H1 (cell line): ENCODE results near the gene BGN.

Source experiments
- CEBPB ChIP-seq: IDR thresholded peaks from 2 replicates; pipeline ENCODE4 v1.6.1; 2012; ENCODE audit warnings: low read depth, low read length
- CHD2 ChIP-seq: IDR thresholded peaks from 2 replicates; pipeline ENCODE4 v1.6.1; 2012; ENCODE audit warnings: low read length, improper control_type of control experiment
- CTCF ChIP-seq, 3 experiments: IDR thresholded peaks; 1 replicate in 2 of 3; 2 replicates in 1 of 3; pipeline versions ENCODE4 v1.5.1 to v1.6.1; 2011; ENCODE audit warnings: low read length in 3 of 3, mild to moderate bottlenecking in 3 of 3, inconsistent platforms in 2 of 3, low read depth in 1 of 3, moderate library complexity in 1 of 3; ENCODE audit not compliant: insufficient read depth in 1 of 3; ENCODE audit errors: control extremely low read depth in 1 of 3
- GABPA ChIP-seq: IDR thresholded peaks from 2 replicates; pipeline ENCODE4 v1.6.1; 2011; ENCODE audit warnings: mild to moderate bottlenecking, low read length, moderate library complexity, borderline replicate concordance; ENCODE audit not compliant: insufficient read depth
- JUND ChIP-seq: IDR thresholded peaks from 2 replicates; pipeline ENCODE4 v1.6.1; 2011; ENCODE audit warnings: mild to moderate bottlenecking, improper control_type of control experiment, low read length
- NRF1 ChIP-seq: IDR thresholded peaks from 2 replicates; pipeline ENCODE4 v1.6.1; 2011; ENCODE audit warnings: mild to moderate bottlenecking, low read depth, low read length, improper control_type of control experiment
- POLR2A ChIP-seq, 2 experiments: IDR thresholded peaks; 1 replicate in 1 of 2; 2 replicates in 1 of 2; pipeline ENCODE4 v1.6.1; 2011; ENCODE audit warnings: low read depth in 2 of 2, low read length in 2 of 2, mild to moderate bottlenecking in 2 of 2; ENCODE audit errors: control extremely low read depth in 1 of 2
- POLR2AphosphoS5 ChIP-seq: IDR thresholded peaks from 2 replicates; pipeline ENCODE4 v1.6.1; 2011; ENCODE audit warnings: low read depth, low read length
- RFX5 ChIP-seq: IDR thresholded peaks from 2 replicates; pipeline ENCODE4 v1.6.1; 2011; ENCODE audit warnings: low read depth, low read length, improper control_type of control experiment, borderline replicate concordance
- SIN3A ChIP-seq, 2 experiments: IDR thresholded peaks in 1 of 2; conservative IDR thresholded peaks in 1 of 2; 2 replicates each; pipeline ENCODE4 v1.6.1; 2011 to 2012; ENCODE audit warnings: low read length in 2 of 2, improper control_type of control experiment in 1 of 2, low read depth in 1 of 2, mild to moderate bottlenecking in 1 of 2
- SP1 ChIP-seq: IDR thresholded peaks from 2 replicates; pipeline ENCODE4 v1.6.1; 2011; ENCODE audit warnings: low read depth, low read length

- no peak for TF ChIP-seq NRF1
- TF ChIP-seq CTCF (IDR thresholded peaks at IDR 0.05; ENCODE audit: control extremely low read depth in 1 of 3, insufficient read depth in 1 of 3, low read depth in 1 of 3, low read length in 3 of 3): no peak
- no peak for TF ChIP-seq RFX5
- no peak for TF ChIP-seq JUND
- no peak for TF ChIP-seq POLR2A (IDR thresholded peaks at IDR 0.05; ENCODE audit: control extremely low read depth in 1 of 2, low read depth in 2 of 2, low read length in 2 of 2)
- TF ChIP-seq CHD2: no peak
- no peak for TF ChIP-seq SP1
- TF ChIP-seq GABPA: no peak
- no peak for TF ChIP-seq CEBPB
- no peak for TF ChIP-seq SIN3A (conservative IDR thresholded peaks at IDR 0.05 in 1 of 2, IDR thresholded peaks at IDR 0.05 in 1 of 2; ENCODE audit: low read depth in 1 of 2, low read length in 2 of 2)
- no peak for TF ChIP-seq POLR2AphosphoS5
Observed at GRCh38 chrX:153459986-153460385, 34.8 kb upstream of the BGN start.
